Activated naive CD8-positive, alpha-beta T cell treated with anti-CD3 and anti-CD28 coated beads for 36 hours (primary cell): Measurements from ENCODE around the gene SLC24A4. TPM values are rescaled to one million over a fixed set of nuclear protein-coding genes. Genes with fewer than 3 reads are reported as not detected.

Experiments used
- DNase-seq: peaks from one replicate; pipeline ENCODE4 v3.0.0; 2021
- H3K27ac Mint-ChIP-seq: one replicate; pipeline ENCODE4 v1.8.0; 2022; ENCODE audit warnings: mild to moderate bottlenecking, moderate library complexity, mixed read lengths
- H3K27me3 Mint-ChIP-seq: one replicate; pipeline ENCODE4 v1.8.0; 2022; ENCODE audit warnings: mild to moderate bottlenecking, mixed read lengths
- H3K36me3 Mint-ChIP-seq: one replicate; pipeline ENCODE4 v1.8.0; 2021; ENCODE audit warnings: mild to moderate bottlenecking, mixed read lengths
- H3K4me1 Mint-ChIP-seq: one replicate; pipeline ENCODE4 v1.8.0; 2021; ENCODE audit warnings: mixed read lengths
- H3K4me3 Mint-ChIP-seq: one replicate; pipeline ENCODE4 v1.8.0; 2022; ENCODE audit warnings: mild to moderate bottlenecking, moderate library complexity, mixed read lengths
- H3K9me3 Mint-ChIP-seq: one replicate; pipeline ENCODE4 v1.8.0; 2022; ENCODE audit warnings: mixed read lengths
- total RNA-seq, 2 experiments: library from RNA; stranded (reverse); gene quantifications; one replicate each; pipeline ENCODE4 v1.2.3, GENCODE V29; 2021

SLC24A4 gene
- total RNA-seq, 2 experiments from 2014 or later: 0.06 to 0.08 TPM

- Mint-ChIP-seq H3K9me3 (no peaks in the 10 kb centered on the region), H3K27me3 (no peaks in the 10 kb centered on the region), H3K4me3 (no peak overlapping the region), H3K4me1 (peaks cover 29% of the 10 kb centered on the region), H3K27ac (no peak overlapping the region), H3K36me3 (no peaks in the 10 kb centered on the region)
- no peak for DNase-seq
These were observed 134.1 kb downstream of the SLC24A4 start for GRCh38 chr14:92457016-92457565.

GRCh38 chr14:92458136-92459029, 135.4 kb downstream of the SLC24A4 start:
- Mint-ChIP-seq H3K27me3 (no peaks in the 10 kb centered on the region), H3K4me1 (peaks cover 35% of the 10 kb centered on the region), H3K9me3 (no peaks in the 10 kb centered on the region), H3K4me3 (no peak overlapping the region), H3K27ac (no peak overlapping the region), H3K36me3 (no peaks in the 10 kb centered on the region)
- DNase-seq: no peak

GRCh38 chr14:92459030-92459949, 136.3 kb downstream of the SLC24A4 start:
- peaks cover 39% of the 10 kb centered on the region for H3K4me1 Mint-ChIP-seq
- no peaks in the 10 kb centered on the region for H3K9me3 Mint-ChIP-seq
- H3K27ac Mint-ChIP-seq: no peak overlapping the region
- no peaks in the 10 kb centered on the region for H3K27me3 Mint-ChIP-seq
- no peak overlapping the region for H3K4me3 Mint-ChIP-seq
- no peak for DNase-seq
- no peaks in the 10 kb centered on the region for H3K36me3 Mint-ChIP-seq

GRCh38 chr14:92459950-92460421, 137.0 kb downstream of the SLC24A4 start:
- H3K9me3 Mint-ChIP-seq: no peaks in the 10 kb centered on the region
- no peak overlapping the region for H3K27ac Mint-ChIP-seq
- peaks cover 39% of the 10 kb centered on the region for H3K4me1 Mint-ChIP-seq
- H3K36me3 Mint-ChIP-seq: no peaks in the 10 kb centered on the region
- no peaks in the 10 kb centered on the region for H3K27me3 Mint-ChIP-seq
- no peak overlapping the region for H3K4me3 Mint-ChIP-seq
- DNase-seq: no peak

GRCh38 chr14:92460541-92460915, 137.6 kb downstream of the SLC24A4 start:
- Mint-ChIP-seq H3K27me3 (no peaks in the 10 kb centered on the region), H3K4me3 (no peak overlapping the region), H3K9me3 (no peaks in the 10 kb centered on the region), H3K4me1 (peaks cover 39% of the 10 kb centered on the region), H3K27ac (no peak overlapping the region), H3K36me3 (no peaks in the 10 kb centered on the region)
- no peak for DNase-seq

- no peaks in the 10 kb centered on the region for H3K36me3 Mint-ChIP-seq
- peak overlapping the region; percentile 38 for H3K27ac Mint-ChIP-seq
- H3K4me3 Mint-ChIP-seq: no peak overlapping the region
- no peak for DNase-seq
- H3K9me3 Mint-ChIP-seq: no peaks in the 10 kb centered on the region
- no peaks in the 10 kb centered on the region for H3K27me3 Mint-ChIP-seq
- H3K4me1 Mint-ChIP-seq: peaks cover 38% of the 10 kb centered on the region
These were observed 138.1 kb downstream of the SLC24A4 start for GRCh38 chr14:92460916-92461579.

GRCh38 chr14:92461891-92462290, 138.9 kb downstream of the SLC24A4 start:
- no peak for DNase-seq
- Mint-ChIP-seq H3K4me3 (no peak overlapping the region), H3K27ac (no peak overlapping the region), H3K36me3 (no peaks in the 10 kb centered on the region), H3K27me3 (no peaks in the 10 kb centered on the region), H3K9me3 (no peaks in the 10 kb centered on the region), H3K4me1 (peaks cover 38% of the 10 kb centered on the region)

- Mint-ChIP-seq H3K36me3 (no peaks in the 10 kb centered on the region), H3K27me3 (no peaks in the 10 kb centered on the region), H3K27ac (no peak overlapping the region), H3K9me3 (peaks cover 5% of the 10 kb centered on the region), H3K4me1 (peaks cover 38% of the 10 kb centered on the region), H3K4me3 (no peak overlapping the region)
- no peak for DNase-seq
These were observed 139.6 kb downstream of the SLC24A4 start for GRCh38 chr14:92462568-92462967.

- DNase-seq: no peak
- peaks cover 5% of the 10 kb centered on the region for H3K9me3 Mint-ChIP-seq
- H3K27ac Mint-ChIP-seq: peak overlapping the region; percentile 44
- no peaks in the 10 kb centered on the region for H3K36me3 Mint-ChIP-seq
- no peaks in the 10 kb centered on the region for H3K27me3 Mint-ChIP-seq
- peaks cover 38% of the 10 kb centered on the region for H3K4me1 Mint-ChIP-seq
- H3K4me3 Mint-ChIP-seq: peak overlapping the region; percentile 45
These were observed 140.2 kb downstream of the SLC24A4 start for GRCh38 chr14:92463141-92463540.

- Mint-ChIP-seq H3K4me3 (no peak overlapping the region), H3K4me1 (peaks cover 38% of the 10 kb centered on the region), H3K27me3 (no peaks in the 10 kb centered on the region), H3K27ac (no peak overlapping the region), H3K9me3 (peaks cover 5% of the 10 kb centered on the region), H3K36me3 (no peaks in the 10 kb centered on the region)
- no peak for DNase-seq
These were observed 141.2 kb downstream of the SLC24A4 start for GRCh38 chr14:92464156-92464555.

GRCh38 chr14:92464716-92465115, 141.8 kb downstream of the SLC24A4 start:
- H3K4me1 Mint-ChIP-seq: peaks cover 33% of the 10 kb centered on the region
- DNase-seq: no peak
- no peaks in the 10 kb centered on the region for H3K27me3 Mint-ChIP-seq
- no peak overlapping the region for H3K27ac Mint-ChIP-seq
- H3K4me3 Mint-ChIP-seq: no peak overlapping the region
- no peaks in the 10 kb centered on the region for H3K36me3 Mint-ChIP-seq
- H3K9me3 Mint-ChIP-seq: peaks cover 5% of the 10 kb centered on the region

GRCh38 chr14:92465353-92466055, 142.5 kb downstream of the SLC24A4 start:
- Mint-ChIP-seq H3K9me3 (peaks cover 5% of the 10 kb centered on the region), H3K27ac (no peak overlapping the region), H3K4me3 (no peak overlapping the region), H3K36me3 (no peaks in the 10 kb centered on the region), H3K27me3 (no peaks in the 10 kb centered on the region), H3K4me1 (peaks cover 25% of the 10 kb centered on the region)
- DNase-seq: no peak

GRCh38 chr14:92466059-92466458, 143.1 kb downstream of the SLC24A4 start:
- Mint-ChIP-seq H3K9me3 (peaks cover 5% of the 10 kb centered on the region), H3K27me3 (no peaks in the 10 kb centered on the region), H3K4me3 (no peak overlapping the region), H3K36me3 (no peaks in the 10 kb centered on the region), H3K4me1 (peaks cover 20% of the 10 kb centered on the region), H3K27ac (no peak overlapping the region)
- no peak for DNase-seq

- Mint-ChIP-seq H3K27me3 (no peaks in the 10 kb centered on the region), H3K4me3 (no peak overlapping the region), H3K27ac (no peak overlapping the region), H3K36me3 (no peaks in the 10 kb centered on the region), H3K4me1 (peaks cover 11% of the 10 kb centered on the region), H3K9me3 (peaks cover 5% of the 10 kb centered on the region)
- DNase-seq: no peak
These were observed 146.6 kb downstream of the SLC24A4 start for GRCh38 chr14:92469515-92469914.
